GM12878 (cell line): Measurements from ENCODE around the gene ETV3L. TPM values are rescaled to one million over a fixed set of nuclear protein-coding genes. Genes with fewer than 3 reads are reported as not detected.

Experiments used
- ATF3 ChIP-seq: IDR thresholded peaks from 2 replicates; pipeline ENCODE4 v1.6.1; 2011; ENCODE audit warnings: low read depth, mild to moderate bottlenecking, low read length, moderate library complexity, borderline replicate concordance; ENCODE audit errors: extremely low read depth
- EED ChIP-seq: sonication (generic); IDR thresholded peaks from 2 replicates; pipeline ENCODE4 v1.6.1; 2016; ENCODE audit warnings: antibody characterized with exemption, low read depth
- KDM1A ChIP-seq: fragments of 200-600 bp; sonication (generic); IDR thresholded peaks from 2 replicates; pipeline ENCODE4 v1.6.1; 2016; ENCODE audit warnings: borderline replicate concordance
- NKRF ChIP-seq: fragments of 450-650 bp; conservative IDR thresholded peaks from 2 replicates; pipeline ENCODE4 v1.6.1; 2017; ENCODE audit warnings: mild to moderate bottlenecking, moderate library complexity
- PML ChIP-seq: IDR thresholded peaks from 2 replicates; pipeline ENCODE4 v1.6.1; 2012; ENCODE audit warnings: low read length, inconsistent platforms
- RAD51 ChIP-seq: fragments of 450-650 bp; IDR thresholded peaks from 2 replicates; pipeline ENCODE4 v1.6.1; 2016; ENCODE audit warnings: moderate library complexity, mild to moderate bottlenecking, inconsistent platforms
- RBBP5 ChIP-seq: fragments of 200-600 bp; sonication (generic); conservative IDR thresholded peaks from 2 replicates; pipeline ENCODE4 v1.6.1; 2016
- RELB ChIP-seq: fragments of 450-650 bp; IDR thresholded peaks from 2 replicates; pipeline ENCODE4 v1.6.1; 2017; ENCODE audit warnings: low read depth, mild to moderate bottlenecking, moderate library complexity
- SPI1 ChIP-seq: IDR thresholded peaks from 2 replicates; pipeline ENCODE4 v1.6.1; 2011; ENCODE audit warnings: low read depth, mild to moderate bottlenecking, low read length, moderate library complexity, borderline replicate concordance; ENCODE audit not compliant: insufficient read depth
- SRF ChIP-seq, 2 experiments: IDR thresholded peaks; 2 replicates each; pipeline ENCODE4 v1.6.1; 2011; ENCODE audit warnings: low read depth in 2 of 2, low read length in 2 of 2, mild to moderate bottlenecking in 1 of 2, moderate library complexity in 1 of 2
- YY1 ChIP-seq: IDR thresholded peaks from 2 replicates; pipeline ENCODE4 v1.6.1; 2011; ENCODE audit warnings: low read depth, mild to moderate bottlenecking, low read length
- ZBTB33 ChIP-seq: fragments of 450-650 bp; IDR thresholded peaks from 2 replicates; pipeline ENCODE4 v1.6.1; 2017; ENCODE audit warnings: mild to moderate bottlenecking
- polyA plus RNA-seq, 11 experiments: library from polyadenylated mRNA; depleted of rRNA in 4 of 11; unstranded in 6 of 11; stranded (reverse) in 5 of 11; fragments of >200 nt; fragmentation: Nextera tagmentation in 4 of 11; fragmentation: Illumina TruSeq in 1 of 11; extraction: Ambion mirVana in 4 of 11; extraction: Trizol in 1 of 11; gene quantifications; 1 replicate in 1 of 11; 2 replicates in 10 of 11; pipeline versions ENCODE4 v1.2.1 to v1.2.3, GENCODE V29; 2011 to 2016; ENCODE audit warnings: inconsistent platforms in 2 of 11, missing spikeins in 2 of 11, low read depth in 1 of 11
- total RNA-seq, 4 experiments: library from RNA; depleted of rRNA in 3 of 4; stranded (reverse); fragments of >200 nt in 3 of 4; fragmentation: Illumina TruSeq in 1 of 4; extraction: Trizol in 1 of 4; gene quantifications; 2 replicates each; pipeline versions ENCODE4 v1.2.1 to v1.2.3, GENCODE V29; 2013 to 2021
- TF ChIP-seq, protein P1 (sequence below): fragments of 450-650 bp; IDR thresholded peaks from 2 replicates; pipeline ENCODE4 v1.6.1; 2017; ENCODE audit warnings: mild to moderate bottlenecking, low read depth, inconsistent platforms; ENCODE audit not compliant: poor library complexity, severe bottlenecking

The ETV3L gene
- total and polyA plus RNA-seq, 10 of the 15 experiments (the other 5 are each of a cell fraction or from before 2014, with no cell fraction given): 0.03 to 1.3 (median 0.44) TPM

- TF ChIP-seq ZBTB33: no peak
- TF ChIP-seq SPI1: no peak
- TF ChIP-seq KDM1A: no peak
- no peak for TF ChIP-seq SRF (IDR thresholded peaks at IDR 0.05; ENCODE audit: low read depth in 2 of 2, low read length in 2 of 2)
- no peak for TF ChIP-seq PML
- no peak for TF ChIP-seq YY1
- TF ChIP-seq RBBP5: no peak
- TF ChIP-seq NKRF: no peak
- no peak for TF ChIP-seq RAD51
- peak; percentile 68; the same call in 1 of the 2 replicates for TF ChIP-seq EED
- TF ChIP-seq ATF3: no peak
- TF ChIP-seq RELB: peak; percentile 16; the same call in 1 of the 2 replicates
- TF ChIP-seq, protein P1, sequence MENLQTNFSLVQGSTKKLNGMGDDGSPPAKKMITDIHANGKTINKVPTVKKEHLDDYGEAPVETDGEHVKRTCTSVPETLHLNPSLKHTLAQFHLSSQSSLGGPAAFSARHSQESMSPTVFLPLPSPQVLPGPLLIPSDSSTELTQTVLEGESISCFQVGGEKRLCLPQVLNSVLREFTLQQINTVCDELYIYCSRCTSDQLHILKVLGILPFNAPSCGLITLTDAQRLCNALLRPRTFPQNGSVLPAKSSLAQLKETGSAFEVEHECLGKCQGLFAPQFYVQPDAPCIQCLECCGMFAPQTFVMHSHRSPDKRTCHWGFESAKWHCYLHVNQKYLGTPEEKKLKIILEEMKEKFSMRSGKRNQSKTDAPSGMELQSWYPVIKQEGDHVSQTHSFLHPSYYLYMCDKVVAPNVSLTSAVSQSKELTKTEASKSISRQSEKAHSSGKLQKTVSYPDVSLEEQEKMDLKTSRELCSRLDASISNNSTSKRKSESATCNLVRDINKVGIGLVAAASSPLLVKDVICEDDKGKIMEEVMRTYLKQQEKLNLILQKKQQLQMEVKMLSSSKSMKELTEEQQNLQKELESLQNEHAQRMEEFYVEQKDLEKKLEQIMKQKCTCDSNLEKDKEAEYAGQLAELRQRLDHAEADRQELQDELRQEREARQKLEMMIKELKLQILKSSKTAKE: peak; percentile 22
- TF ChIP-seq, all 136 proteins: peak for 9
Observed at GRCh38 chr1:157139052-157139715, 39.6 kb upstream of the ETV3L start (continued).
